Neural progenitor cell (in vitro differentiated cells): ENCODE measurements around the gene RHOBTB3. TPM values are rescaled to one million over a fixed set of nuclear protein-coding genes. Genes with fewer than 3 reads are reported as not detected.

Source experiments
- DNase-seq: peaks from one replicate; pipeline ENCODE4 v3.0.0-alpha.2; 2016; ENCODE audit warnings: low spot score
- H2AFZ ChIP-seq: fragments of 200-600 bp; sonication (generic); replicated peaks from 2 replicates; pipeline ENCODE4 v1.6.1; 2016; ENCODE audit warnings: antibody characterized with exemption
- H3F3A ChIP-seq: fragments of 200-600 bp; sonication (generic); 2 replicates; pipeline ENCODE4 v1.6.1; 2016; ENCODE audit warnings: antibody characterized with exemption, low read depth
- H3K27ac ChIP-seq: fragments of 200-600 bp; sonication (generic); 2 replicates; pipeline ENCODE4 v1.5.1; 2016; ENCODE audit warnings: mild to moderate bottlenecking
- H3K27me3 ChIP-seq: fragments of 200-600 bp; sonication (generic); 2 replicates; pipeline ENCODE4 v1.6.1; 2016; ENCODE audit warnings: mild to moderate bottlenecking, moderate library complexity
- H3K36me3 ChIP-seq: fragments of 200-600 bp; sonication (generic); 2 replicates; pipeline ENCODE4 v1.5.1; 2016
- H3K4me1 ChIP-seq: fragments of 200-600 bp; sonication (generic); 2 replicates; pipeline ENCODE4 v1.6.1; 2016; ENCODE audit warnings: mixed run types
- H3K4me2 ChIP-seq: fragments of 200-600 bp; sonication (generic); 2 replicates; pipeline ENCODE4 v1.6.1; 2016
- H3K4me3 ChIP-seq: fragments of 200-600 bp; sonication (generic); 2 replicates; pipeline ENCODE4 v1.5.1; 2016
- H3K79me2 ChIP-seq: fragments of 200-600 bp; sonication (generic); 2 replicates; pipeline ENCODE4 v1.6.1; 2016; ENCODE audit warnings: low read depth
- H3K9ac ChIP-seq: fragments of 200-600 bp; sonication (generic); 2 replicates; pipeline ENCODE4 v1.6.1; 2016
- H3K9me3 ChIP-seq: fragments of 200-600 bp; sonication (generic); 2 replicates; pipeline ENCODE4 v1.5.1; 2016; ENCODE audit warnings: low read depth
- H4K20me1 ChIP-seq: fragments of 200-600 bp; sonication (generic); 2 replicates; pipeline ENCODE4 v1.6.1; 2016; ENCODE audit warnings: low read depth
- H3K27ac Mint-ChIP-seq: 3 replicates; pipeline ENCODE4 v1.8.0; 2021; ENCODE audit warnings: mixed read lengths
- H3K27me3 Mint-ChIP-seq: 2 replicates; pipeline ENCODE4 v1.8.0; 2022; ENCODE audit warnings: low read depth, mild to moderate bottlenecking, inconsistent platforms, moderate library complexity, mixed read lengths; ENCODE audit not compliant: insufficient read depth
- H3K36me3 Mint-ChIP-seq: 3 replicates; pipeline ENCODE4 v1.8.0; 2021; ENCODE audit warnings: mixed read lengths
- H3K4me1 Mint-ChIP-seq: 3 replicates; pipeline ENCODE4 v1.8.0; 2021; ENCODE audit warnings: mixed read lengths
- H3K4me3 Mint-ChIP-seq: 3 replicates; pipeline ENCODE4 v1.8.0; 2021; ENCODE audit warnings: mild to moderate bottlenecking, moderate library complexity, mixed read lengths
- H3K9me3 Mint-ChIP-seq: 3 replicates; pipeline ENCODE4 v1.8.0; 2020; ENCODE audit warnings: mixed read lengths
- EZH2 ChIP-seq: fragments of 200-600 bp; sonication (generic); IDR thresholded peaks from 2 replicates; pipeline ENCODE4 v1.6.1; 2017; ENCODE audit warnings: antibody characterized with exemption, mild to moderate bottlenecking, moderate library complexity
- EZH2phosphoT487 ChIP-seq: fragments of 200-600 bp; sonication (generic); IDR thresholded peaks from 2 replicates; pipeline ENCODE4 v1.6.1; 2017; ENCODE audit warnings: antibody characterized with exemption
- total RNA-seq: library from RNA; depleted of rRNA; stranded (reverse); fragments of >200 nt; gene quantifications from 2 replicates; pipeline ENCODE4 v1.2.3, GENCODE V29; 2015; ENCODE audit warnings: low replicate concordance
- TF ChIP-seq, protein P1 (sequence below): fragments of 200-600 bp; sonication (generic); IDR thresholded peaks from 2 replicates; pipeline ENCODE4 v1.5.1; 2017; ENCODE audit warnings: antibody characterized with exemption, mild to moderate bottlenecking

Gene RHOBTB3
- total RNA-seq, 1 donor from 2014 or later, result 3.6 TPM

DNA sequence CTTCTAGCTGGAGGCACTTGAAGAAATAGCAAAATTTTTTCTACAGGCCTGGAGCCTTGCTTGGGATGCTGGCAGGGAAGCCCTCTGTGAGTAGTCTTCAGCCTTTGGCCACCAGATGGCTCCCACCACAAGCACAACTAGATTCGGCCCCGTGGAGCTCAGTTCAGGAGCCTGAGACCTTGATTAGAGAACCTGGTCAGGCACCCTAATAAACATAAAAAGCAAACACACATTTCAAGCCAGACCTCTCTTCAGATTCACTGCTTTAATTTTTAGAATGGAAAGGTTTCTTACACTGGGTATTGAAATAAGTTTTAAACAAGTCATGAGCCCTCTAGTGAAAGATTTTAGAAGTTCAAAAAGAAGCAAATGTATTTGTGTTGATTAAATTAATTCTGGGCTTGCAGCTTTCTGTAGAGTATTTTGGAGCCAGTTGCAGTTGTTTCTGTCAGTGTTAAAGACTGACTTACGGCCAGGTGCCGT lies 50.0 kb downstream of the RHOBTB3 start:
- Histone ChIP-seq H3K4me2 (no peak overlapping the region), H2AFZ (peak overlapping the region; percentile 38), H3K4me1 (peaks cover 4% of the 10 kb centered on the region), H3K27ac (no peak overlapping the region), H3K4me3 (no peak overlapping the region), H3K79me2 (no peaks in the 10 kb centered on the region), H3F3A (no peaks in the 10 kb centered on the region), H3K9ac (no peak overlapping the region), H3K9me3 (no peaks in the 10 kb centered on the region), H3K27me3 (no peaks in the 10 kb centered on the region), H3K36me3 (no peaks in the 10 kb centered on the region), H4K20me1 (no peaks in the 10 kb centered on the region)
- no peak overlapping the region for H3K27ac Mint-ChIP-seq
- peak; percentile 87 for DNase-seq
- H3K4me1 Mint-ChIP-seq, result no peaks in the 10 kb centered on the region
- TF ChIP-seq, protein P1, sequence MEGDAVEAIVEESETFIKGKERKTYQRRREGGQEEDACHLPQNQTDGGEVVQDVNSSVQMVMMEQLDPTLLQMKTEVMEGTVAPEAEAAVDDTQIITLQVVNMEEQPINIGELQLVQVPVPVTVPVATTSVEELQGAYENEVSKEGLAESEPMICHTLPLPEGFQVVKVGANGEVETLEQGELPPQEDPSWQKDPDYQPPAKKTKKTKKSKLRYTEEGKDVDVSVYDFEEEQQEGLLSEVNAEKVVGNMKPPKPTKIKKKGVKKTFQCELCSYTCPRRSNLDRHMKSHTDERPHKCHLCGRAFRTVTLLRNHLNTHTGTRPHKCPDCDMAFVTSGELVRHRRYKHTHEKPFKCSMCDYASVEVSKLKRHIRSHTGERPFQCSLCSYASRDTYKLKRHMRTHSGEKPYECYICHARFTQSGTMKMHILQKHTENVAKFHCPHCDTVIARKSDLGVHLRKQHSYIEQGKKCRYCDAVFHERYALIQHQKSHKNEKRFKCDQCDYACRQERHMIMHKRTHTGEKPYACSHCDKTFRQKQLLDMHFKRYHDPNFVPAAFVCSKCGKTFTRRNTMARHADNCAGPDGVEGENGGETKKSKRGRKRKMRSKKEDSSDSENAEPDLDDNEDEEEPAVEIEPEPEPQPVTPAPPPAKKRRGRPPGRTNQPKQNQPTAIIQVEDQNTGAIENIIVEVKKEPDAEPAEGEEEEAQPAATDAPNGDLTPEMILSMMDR, result peak; percentile 91
- TF ChIP-seq EZH2phosphoT487 (no peak), EZH2 (no peak)
- no peak overlapping the region for H3K4me3 Mint-ChIP-seq
- peaks cover 3% of the 10 kb centered on the region for H3K27me3 Mint-ChIP-seq
- no peaks in the 10 kb centered on the region for H3K9me3 Mint-ChIP-seq
- H3K36me3 Mint-ChIP-seq, result peaks cover 23% of the 10 kb centered on the region

DNA sequence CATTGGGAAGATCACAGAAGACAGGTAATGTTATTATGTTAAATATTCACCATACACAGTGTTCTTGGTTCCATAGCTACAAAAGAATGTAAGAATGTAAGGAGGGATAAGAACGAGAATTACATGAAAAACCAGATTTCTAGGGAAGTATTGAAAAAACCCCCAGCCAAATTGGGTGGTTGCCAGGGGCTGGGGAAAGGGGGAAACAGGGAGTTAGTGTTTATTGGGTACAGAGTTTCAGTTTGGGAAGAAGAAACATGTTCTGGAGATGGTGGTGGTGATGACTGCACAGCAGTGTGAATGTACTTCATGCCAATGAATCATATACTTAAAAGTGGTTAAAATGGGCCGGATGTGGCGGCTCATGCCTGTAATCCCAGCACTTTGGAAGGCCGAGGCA lies 51.0 kb downstream of the RHOBTB3 start:
- Histone ChIP-seq H3K27me3 (no peaks in the 10 kb centered on the region), H3K36me3 (no peaks in the 10 kb centered on the region)
- H3K27ac Mint-ChIP-seq, result peak overlapping the region; percentile 7

DNA sequence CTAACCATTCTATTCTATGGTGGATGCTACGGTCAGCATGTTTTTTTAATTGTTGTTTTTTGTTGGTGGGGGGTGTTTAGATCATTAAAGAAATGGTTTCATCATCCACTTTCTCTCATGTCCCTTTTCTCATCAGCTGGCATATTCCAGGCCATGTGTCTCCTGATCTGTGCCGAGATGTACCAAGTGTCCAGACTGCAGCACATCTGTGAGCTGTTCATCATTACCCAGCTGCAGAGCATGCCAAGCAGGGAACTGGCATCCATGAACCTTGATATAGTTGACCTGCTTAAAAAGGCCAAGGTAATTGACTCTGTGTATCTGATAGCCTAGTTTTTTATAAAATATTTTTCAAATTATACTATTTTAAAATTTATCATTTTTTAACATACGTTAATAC lies 52.5 kb downstream of the RHOBTB3 start:
- Histone ChIP-seq H3K27ac (no peak overlapping the region), H3F3A (no peaks in the 10 kb centered on the region), H3K4me3 (no peak overlapping the region), H3K36me3 (no peaks in the 10 kb centered on the region), H3K4me1 (peaks cover 8% of the 10 kb centered on the region), H3K9ac (no peak overlapping the region), H2AFZ (no peak overlapping the region), H3K79me2 (no peaks in the 10 kb centered on the region), H3K4me2 (no peak overlapping the region), H3K9me3 (no peaks in the 10 kb centered on the region), H3K27me3 (no peaks in the 10 kb centered on the region), H4K20me1 (no peaks in the 10 kb centered on the region)
- Mint-ChIP-seq H3K4me1 (no peaks in the 10 kb centered on the region), H3K27ac (no peak overlapping the region), H3K4me3 (no peak overlapping the region), H3K27me3 (peaks cover 3% of the 10 kb centered on the region), H3K36me3 (peaks cover 25% of the 10 kb centered on the region), H3K9me3 (no peaks in the 10 kb centered on the region)
- no peak for DNase-seq
- no peak for TF ChIP-seq EZH2phosphoT487

More for the DNA sequence above, 51.0 kb downstream of the RHOBTB3 start:
- no peak overlapping the region for H3K4me2 ChIP-seq
- H3K4me3 ChIP-seq, result no peak overlapping the region
- TF ChIP-seq, protein P1, result no peak
- TF ChIP-seq EZH2, result no peak
- no peak for TF ChIP-seq EZH2phosphoT487
- no peak overlapping the region for H2AFZ ChIP-seq
- H3K9me3 ChIP-seq, result no peaks in the 10 kb centered on the region
- no peak for DNase-seq
- peaks cover 23% of the 10 kb centered on the region for H3K36me3 Mint-ChIP-seq
- H3K4me1 Mint-ChIP-seq, result no peaks in the 10 kb centered on the region
- H3K4me3 Mint-ChIP-seq, result no peak overlapping the region
- H4K20me1 ChIP-seq, result no peaks in the 10 kb centered on the region
- H3K27ac ChIP-seq, result no peak overlapping the region
- peaks cover 7% of the 10 kb centered on the region for H3K4me1 ChIP-seq
- no peaks in the 10 kb centered on the region for H3K9me3 Mint-ChIP-seq
- H3K27me3 Mint-ChIP-seq, result peaks cover 3% of the 10 kb centered on the region
- no peaks in the 10 kb centered on the region for H3F3A ChIP-seq
- H3K9ac ChIP-seq, result no peak overlapping the region
- H3K79me2 ChIP-seq, result no peaks in the 10 kb centered on the region

DNA sequence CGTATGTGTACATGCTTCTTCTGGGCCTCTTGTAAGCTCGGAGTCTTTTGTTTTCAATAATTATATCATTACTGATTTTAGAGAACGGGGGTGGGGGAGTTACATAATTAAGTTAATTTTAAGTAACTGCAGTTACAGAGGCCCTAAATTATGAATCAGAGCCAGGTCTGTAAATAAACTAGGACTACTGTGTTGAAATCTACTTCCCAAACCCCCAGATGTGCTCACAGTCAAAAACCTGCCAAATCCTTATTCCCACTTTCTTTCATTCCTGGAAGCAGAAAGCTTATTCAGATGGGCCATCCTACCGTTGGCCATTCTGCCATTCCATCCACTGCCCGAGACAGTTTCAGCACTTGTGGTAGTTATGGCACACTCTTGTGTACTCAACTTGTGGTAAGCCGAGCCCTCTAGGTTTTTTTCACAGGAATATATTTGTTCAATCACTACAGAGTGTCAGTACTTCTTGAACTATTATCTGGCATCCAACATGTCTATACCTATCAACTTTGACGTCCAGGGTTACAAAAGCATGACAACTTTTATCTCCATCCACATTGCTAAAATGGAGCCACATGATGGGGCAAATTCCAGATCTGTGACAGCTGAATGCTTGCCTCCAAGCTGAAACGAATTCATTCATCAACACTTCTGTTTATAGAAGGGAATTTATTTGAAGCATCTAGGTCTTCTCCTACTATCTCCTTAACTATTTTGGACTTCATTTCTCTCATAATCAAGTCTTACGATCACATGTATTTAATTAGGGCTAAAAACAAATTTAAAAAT lies 53.6 kb downstream of the RHOBTB3 start:
- no peaks in the 10 kb centered on the region for H3F3A ChIP-seq
- no peak overlapping the region for H3K9ac ChIP-seq
- Mint-ChIP-seq H3K4me1 (no peaks in the 10 kb centered on the region), H3K9me3 (no peaks in the 10 kb centered on the region), H3K27me3 (peaks cover 3% of the 10 kb centered on the region), H3K27ac (no peak overlapping the region), H3K4me3 (no peak overlapping the region), H3K36me3 (peaks cover 28% of the 10 kb centered on the region)
- DNase-seq, result no peak
- H3K27ac ChIP-seq, result no peak overlapping the region
- no peaks in the 10 kb centered on the region for H3K79me2 ChIP-seq
- TF ChIP-seq, protein P1, result no peak
- no peak for TF ChIP-seq EZH2phosphoT487
- TF ChIP-seq EZH2, result no peak
- peaks cover 4% of the 10 kb centered on the region for H3K4me1 ChIP-seq
- H3K27me3 ChIP-seq, result no peaks in the 10 kb centered on the region
- H3K4me3 ChIP-seq, result no peak overlapping the region
- no peaks in the 10 kb centered on the region for H3K36me3 ChIP-seq
- no peak overlapping the region for H2AFZ ChIP-seq
- no peaks in the 10 kb centered on the region for H3K9me3 ChIP-seq
- no peaks in the 10 kb centered on the region for H4K20me1 ChIP-seq
- H3K4me2 ChIP-seq, result no peak overlapping the region
